Parathyroid adenoma (tissue), 2 donors: ENCODE data around the gene ANKRD36B.
"Not testable (repeated sequence)": the region's sequence is repeated elsewhere in the genome, so short reads cannot be mapped to it uniquely, and the experiment has no call there.

Experiments
- H2AFZ ChIP-seq: fragments of 300-600 bp; sonication (generic); one replicate; pipeline ENCODE4 v1.7.0; 2017; ENCODE audit warnings: antibody characterized with exemption, mild to moderate bottlenecking
- H3K27ac ChIP-seq: fragments of 300-600 bp; sonication (generic); one replicate; pipeline ENCODE4 v1.7.0; 2017
- H3K27me3 ChIP-seq: fragments of 300-600 bp; sonication (generic); one replicate; pipeline ENCODE4 v1.7.0; 2017; ENCODE audit warnings: low read length; ENCODE audit not compliant: control insufficient read depth, insufficient read depth
- H3K36me3 ChIP-seq: fragments of 300-600 bp; sonication (generic); one replicate; pipeline ENCODE4 v1.7.0; 2017; ENCODE audit warnings: low read length; ENCODE audit not compliant: control insufficient read depth, insufficient read depth
- H3K4me1 ChIP-seq: fragments of 300-600 bp; sonication (generic); one replicate; pipeline ENCODE4 v1.7.0; 2017; ENCODE audit warnings: control low read depth
- H3K4me2 ChIP-seq: fragments of 300-600 bp; sonication (generic); one replicate; pipeline ENCODE4 v1.7.0; 2017; ENCODE audit warnings: low read length
- H3K4me3 ChIP-seq: fragments of 300-600 bp; sonication (generic); one replicate; pipeline ENCODE4 v1.7.0; 2017; ENCODE audit warnings: low read depth, low read length
- H3K79me2 ChIP-seq: fragments of 300-600 bp; sonication (generic); one replicate; pipeline ENCODE4 v1.7.0; 2017; ENCODE audit warnings: control low read depth
- H3K9ac ChIP-seq: fragments of 300-600 bp; sonication (generic); one replicate; pipeline ENCODE4 v1.7.0; 2017; ENCODE audit warnings: mild to moderate bottlenecking
- H3K9me3 ChIP-seq: fragments of 300-600 bp; sonication (generic); one replicate; pipeline ENCODE4 v1.7.0; 2017; ENCODE audit warnings: low read length; ENCODE audit not compliant: control insufficient read depth
- TF ChIP-seq, protein P1 (sequence below): fragments of 300-600 bp; sonication (generic); IDR thresholded peaks from one replicate; pipeline ENCODE4 v1.7.0; 2017; ENCODE audit warnings: antibody characterized with exemption, mild to moderate bottlenecking
- donor health status: primary hyperparathyroidism.

ANKRD36B gene

DNA sequence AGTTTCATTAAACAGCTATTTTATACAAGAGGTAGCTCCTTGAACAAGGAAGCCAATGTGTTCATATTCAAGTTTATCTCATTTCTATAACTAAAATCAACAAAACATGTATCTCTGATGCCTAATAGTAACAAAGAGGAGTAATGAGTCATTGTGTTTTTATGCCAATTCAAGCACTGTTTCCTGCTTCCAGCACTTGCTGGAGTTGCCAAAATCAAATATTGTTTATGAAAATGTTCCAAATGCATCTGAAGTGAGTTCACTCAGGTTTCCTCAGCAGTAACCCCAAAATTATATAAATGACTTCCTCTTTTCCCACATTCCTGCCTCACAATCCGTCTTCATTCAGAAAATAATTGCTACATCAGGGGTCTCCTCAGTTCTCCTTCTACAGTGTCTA, 39.2 kb downstream of the ANKRD36B start:
- not testable (repeated sequence) for H3K4me3 ChIP-seq, H3K9ac ChIP-seq, H3K4me1 ChIP-seq, H3K9me3 ChIP-seq, H3K36me3 ChIP-seq, H2AFZ ChIP-seq, H3K27ac ChIP-seq, H3K79me2 ChIP-seq, H3K4me2 ChIP-seq, H3K27me3 ChIP-seq

DNA sequence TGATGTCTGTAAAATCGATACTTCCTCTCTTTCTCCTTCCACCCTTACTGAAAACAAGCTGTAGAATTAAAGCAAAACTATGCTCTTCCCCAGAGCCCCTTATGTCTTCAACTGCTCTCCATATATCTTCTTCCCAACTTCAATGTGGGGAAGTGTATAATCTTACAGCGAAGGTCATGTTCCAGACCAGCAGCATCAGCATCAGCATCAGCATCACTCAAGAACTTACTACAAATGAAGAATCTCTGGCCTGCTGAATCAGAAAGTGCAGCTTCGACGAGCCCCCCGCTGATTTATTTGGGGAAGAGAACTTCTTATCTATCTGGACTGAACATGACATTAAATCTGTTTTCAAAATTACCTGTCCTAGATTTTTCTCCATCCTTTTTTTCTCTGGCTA, 40.6 kb downstream of the ANKRD36B start:
- H3K4me3 ChIP-seq, H3K27me3 ChIP-seq, H3K9ac ChIP-seq, H2AFZ ChIP-seq, H3K27ac ChIP-seq, H3K4me2 ChIP-seq, H3K9me3 ChIP-seq, H3K36me3 ChIP-seq, H3K79me2 ChIP-seq, H3K4me1 ChIP-seq: not testable (repeated sequence)

DNA sequence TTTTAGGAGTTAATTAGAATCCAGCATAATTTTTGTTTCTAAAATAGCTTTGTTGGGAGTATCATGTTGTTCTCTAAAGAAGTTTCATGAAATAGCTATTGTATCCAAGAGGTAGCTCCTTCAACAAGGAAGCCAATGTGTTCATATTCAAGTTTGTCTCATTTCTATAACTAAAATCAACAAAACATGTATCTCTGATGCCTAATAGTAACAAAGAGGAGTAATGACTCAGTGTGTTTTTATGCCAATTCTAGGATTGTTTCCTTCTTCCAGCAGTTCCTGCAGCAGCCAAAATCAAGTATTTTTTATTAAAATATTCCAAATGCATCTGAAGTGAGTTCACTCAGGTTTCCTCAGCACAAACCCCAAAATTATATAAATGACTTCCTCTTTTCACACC, 41.1 kb downstream of the ANKRD36B start:
- H3K9ac ChIP-seq, H3K4me1 ChIP-seq, H3K79me2 ChIP-seq, H3K4me2 ChIP-seq, H3K36me3 ChIP-seq, H3K9me3 ChIP-seq, H2AFZ ChIP-seq, H3K27me3 ChIP-seq, H3K27ac ChIP-seq, H3K4me3 ChIP-seq: not testable (repeated sequence)

DNA sequence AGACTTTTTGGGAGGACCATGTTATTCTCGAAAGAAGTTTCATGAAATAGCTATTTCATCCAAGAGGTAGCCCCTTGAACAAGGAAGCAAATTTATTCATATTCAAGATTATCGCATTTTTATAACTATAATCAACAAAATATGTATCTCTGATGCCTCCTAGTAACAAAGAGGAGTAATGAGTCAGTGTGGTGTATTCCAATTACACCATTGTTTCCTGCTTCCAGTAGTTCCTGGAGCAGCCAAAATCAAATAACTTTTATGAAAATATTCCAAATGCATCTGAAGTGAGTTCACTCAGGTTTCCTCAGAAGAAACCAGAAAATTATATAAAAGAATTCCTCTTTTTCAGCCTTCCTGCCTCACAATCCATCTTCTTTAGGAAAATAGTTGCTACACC, 43.0 kb downstream of the ANKRD36B start:
- no peak overlapping the region for H3K27ac ChIP-seq
- no peaks in the 10 kb centered on the region for H3K9me3 ChIP-seq
- H3K4me3 ChIP-seq, result no peak overlapping the region
- H3K79me2 ChIP-seq, result no peaks in the 10 kb centered on the region
- no peak overlapping the region for H2AFZ ChIP-seq
- no peak overlapping the region for H3K4me2 ChIP-seq
- TF ChIP-seq, protein P1, sequence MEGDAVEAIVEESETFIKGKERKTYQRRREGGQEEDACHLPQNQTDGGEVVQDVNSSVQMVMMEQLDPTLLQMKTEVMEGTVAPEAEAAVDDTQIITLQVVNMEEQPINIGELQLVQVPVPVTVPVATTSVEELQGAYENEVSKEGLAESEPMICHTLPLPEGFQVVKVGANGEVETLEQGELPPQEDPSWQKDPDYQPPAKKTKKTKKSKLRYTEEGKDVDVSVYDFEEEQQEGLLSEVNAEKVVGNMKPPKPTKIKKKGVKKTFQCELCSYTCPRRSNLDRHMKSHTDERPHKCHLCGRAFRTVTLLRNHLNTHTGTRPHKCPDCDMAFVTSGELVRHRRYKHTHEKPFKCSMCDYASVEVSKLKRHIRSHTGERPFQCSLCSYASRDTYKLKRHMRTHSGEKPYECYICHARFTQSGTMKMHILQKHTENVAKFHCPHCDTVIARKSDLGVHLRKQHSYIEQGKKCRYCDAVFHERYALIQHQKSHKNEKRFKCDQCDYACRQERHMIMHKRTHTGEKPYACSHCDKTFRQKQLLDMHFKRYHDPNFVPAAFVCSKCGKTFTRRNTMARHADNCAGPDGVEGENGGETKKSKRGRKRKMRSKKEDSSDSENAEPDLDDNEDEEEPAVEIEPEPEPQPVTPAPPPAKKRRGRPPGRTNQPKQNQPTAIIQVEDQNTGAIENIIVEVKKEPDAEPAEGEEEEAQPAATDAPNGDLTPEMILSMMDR, result no peak
- no peaks in the 10 kb centered on the region for H3K4me1 ChIP-seq
- H3K9ac ChIP-seq, result no peak overlapping the region
- no peaks in the 10 kb centered on the region for H3K27me3 ChIP-seq
- H3K36me3 ChIP-seq, result no peaks in the 10 kb centered on the region

DNA sequence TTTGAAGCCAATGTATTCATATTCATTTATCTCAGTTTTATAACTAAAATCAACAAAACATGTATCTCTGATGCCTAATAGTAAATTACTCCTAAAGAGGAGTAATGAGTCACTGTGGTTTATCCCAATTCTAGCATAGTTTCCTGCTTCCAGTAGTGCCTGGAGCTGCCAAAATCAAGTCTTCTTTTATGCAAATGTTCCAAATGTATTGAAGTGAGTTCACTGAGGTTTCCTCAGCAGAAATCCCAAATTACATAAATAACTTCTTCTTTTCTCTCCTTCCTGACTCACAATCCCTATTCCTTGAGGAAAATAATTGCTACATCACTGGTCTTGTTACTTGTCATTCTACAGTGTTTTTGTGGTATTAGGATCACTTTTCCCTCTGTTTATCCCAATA, 44.8 kb downstream of the ANKRD36B start:
- H3K9me3 ChIP-seq, H3K36me3 ChIP-seq, H3K9ac ChIP-seq, H3K4me3 ChIP-seq, H3K27ac ChIP-seq, H2AFZ ChIP-seq, H3K27me3 ChIP-seq, H3K4me1 ChIP-seq, H3K4me2 ChIP-seq, H3K79me2 ChIP-seq: not testable (repeated sequence)

DNA sequence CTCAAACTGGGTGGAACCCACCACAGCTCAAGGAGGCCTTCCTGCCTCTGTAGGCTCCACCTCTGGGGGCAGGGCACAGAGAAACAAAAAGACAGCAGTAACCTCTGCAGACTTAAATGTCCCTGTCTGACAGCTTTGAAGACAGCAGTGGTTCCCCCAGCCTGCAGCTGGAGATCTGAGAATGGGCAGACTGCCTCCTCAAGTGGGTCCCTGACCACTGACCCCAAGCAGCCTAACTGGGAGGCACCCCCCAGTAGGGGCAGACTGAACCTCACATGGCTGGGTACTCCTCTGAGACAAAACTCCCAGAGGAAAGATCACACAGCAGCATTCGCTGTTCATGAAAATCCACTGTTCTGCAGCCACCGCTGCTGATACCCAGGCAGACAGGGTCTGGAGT, 63.8 kb downstream of the ANKRD36B start:
- H3K4me3 ChIP-seq, H2AFZ ChIP-seq, H3K9me3 ChIP-seq, H3K4me1 ChIP-seq, H3K27me3 ChIP-seq, H3K27ac ChIP-seq, H3K79me2 ChIP-seq, H3K9ac ChIP-seq, H3K36me3 ChIP-seq, H3K4me2 ChIP-seq: not testable (repeated sequence)

DNA sequence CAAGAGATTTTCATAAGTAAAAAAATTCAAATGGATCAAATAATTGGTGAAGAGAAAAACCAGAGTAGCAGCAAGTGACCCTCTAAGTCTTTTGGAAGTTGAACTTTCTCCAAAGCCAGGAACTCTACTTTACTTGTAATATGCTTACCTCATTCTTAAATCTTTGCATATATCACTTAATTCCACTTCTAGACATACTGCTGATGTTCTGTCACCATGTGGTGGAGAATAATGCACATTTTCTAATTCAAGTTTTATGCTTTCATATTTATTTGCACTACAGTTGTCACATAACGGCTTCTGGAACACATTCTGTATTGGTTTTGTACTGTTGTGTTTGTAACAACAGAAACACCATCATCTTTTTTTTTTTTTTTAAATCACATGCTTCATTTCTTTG, 65.9 kb downstream of the ANKRD36B start:
- H3K4me1 ChIP-seq, H3K36me3 ChIP-seq, H3K9ac ChIP-seq, H2AFZ ChIP-seq, H3K4me3 ChIP-seq, H3K27ac ChIP-seq, H3K79me2 ChIP-seq, H3K27me3 ChIP-seq, H3K9me3 ChIP-seq, H3K4me2 ChIP-seq: not testable (repeated sequence)

DNA sequence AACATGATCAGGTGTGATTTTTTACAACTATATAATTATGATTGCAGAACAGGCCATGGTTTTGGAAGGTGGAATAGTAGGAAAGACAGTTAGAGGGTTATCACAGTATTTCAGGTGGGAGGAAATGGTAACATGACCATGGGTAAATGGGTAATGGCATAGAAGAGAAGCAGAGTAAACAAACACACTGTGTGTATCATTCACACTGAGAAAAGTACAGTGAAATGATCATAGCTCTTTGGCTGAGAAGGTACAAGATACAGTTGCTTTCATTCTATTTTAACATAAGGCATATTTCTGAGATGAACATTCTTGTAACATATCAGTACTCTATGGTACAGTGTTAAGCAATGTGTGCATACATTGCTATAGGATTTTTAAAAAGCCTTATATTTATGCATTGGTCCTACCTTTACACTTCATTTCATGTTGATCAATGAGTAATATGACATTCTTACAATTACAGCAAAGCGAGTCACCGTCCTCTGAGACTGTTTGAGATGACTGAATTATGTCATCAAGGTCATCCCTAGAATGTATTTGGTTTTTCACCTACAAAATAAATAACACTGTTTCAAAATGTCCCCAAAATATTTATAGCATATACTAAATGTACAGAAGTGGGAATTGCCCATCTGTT, 66.6 kb downstream of the ANKRD36B start:
- not testable (repeated sequence) for H3K27ac ChIP-seq, H3K36me3 ChIP-seq, H2AFZ ChIP-seq, H3K4me2 ChIP-seq, H3K9me3 ChIP-seq, H3K4me1 ChIP-seq, H3K9ac ChIP-seq, H3K79me2 ChIP-seq, H3K27me3 ChIP-seq, H3K4me3 ChIP-seq

DNA sequence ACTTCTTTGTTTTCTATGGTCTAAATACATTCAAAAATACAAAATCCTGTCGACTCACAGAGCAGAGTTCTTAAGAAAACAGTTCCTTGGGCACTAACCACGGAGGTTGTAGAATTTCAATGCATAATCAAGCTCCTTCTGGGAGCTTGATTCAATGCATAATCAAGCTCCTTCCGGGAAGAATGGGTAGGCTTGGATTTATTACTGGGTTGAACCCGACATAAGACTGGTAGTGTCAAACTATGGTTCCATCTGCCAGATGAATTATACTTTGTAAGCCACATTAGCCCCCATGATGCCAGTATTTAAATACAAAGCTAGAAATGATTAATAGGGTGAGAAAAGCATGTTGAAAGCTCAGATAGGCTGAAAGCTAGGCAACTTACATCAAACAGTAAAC, 94.0 kb downstream of the ANKRD36B start:
- H3K4me3 ChIP-seq, H3K27ac ChIP-seq, H3K27me3 ChIP-seq, H3K9ac ChIP-seq, H3K9me3 ChIP-seq, H3K36me3 ChIP-seq, H3K79me2 ChIP-seq, H3K4me2 ChIP-seq, H3K4me1 ChIP-seq, H2AFZ ChIP-seq: not testable (repeated sequence)

DNA sequence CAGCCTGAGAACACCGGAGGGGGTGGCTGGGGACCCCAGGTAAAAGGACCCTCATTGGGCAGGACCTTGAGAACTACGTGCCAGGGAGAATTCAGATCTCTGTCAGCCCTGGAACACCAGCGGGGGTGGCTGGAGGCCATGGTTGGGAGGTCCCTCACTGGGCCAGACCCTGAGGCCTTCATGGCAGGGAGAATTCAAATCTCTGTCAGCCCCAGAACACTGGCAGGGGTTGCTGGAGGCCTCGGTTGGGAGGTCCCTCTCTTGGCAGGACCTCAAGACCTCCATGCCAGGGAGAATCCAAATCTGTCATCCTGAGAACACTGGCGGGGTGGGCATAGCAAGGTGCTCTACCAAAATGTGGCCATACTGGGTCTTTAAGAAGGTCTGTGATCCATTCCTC, 99.5 kb downstream of the ANKRD36B start:
- not testable (repeated sequence) for H3K36me3 ChIP-seq, H3K4me2 ChIP-seq, H3K4me3 ChIP-seq, H3K9ac ChIP-seq, H3K4me1 ChIP-seq, H3K9me3 ChIP-seq, H2AFZ ChIP-seq, H3K27ac ChIP-seq, H3K27me3 ChIP-seq, H3K79me2 ChIP-seq
